ENCODE data around the gene AKAP1.

- TF ChIP-seq FOXM1 (IDR thresholded peaks at IDR 0.05; ENCODE audit: borderline replicate concordance) (no peak), HDGF (IDR thresholded peaks at IDR 0.05; ENCODE audit: borderline replicate concordance) (no peak), ARNT (IDR thresholded peaks at IDR 0.05) (no peak), L3MBTL2 (conservative IDR thresholded peaks at IDR 0.05) (no peak), SP1 (IDR thresholded peaks at IDR 0.05) (no peak), ELF4 (IDR thresholded peaks at IDR 0.05) (no peak), PKNOX1 (IDR thresholded peaks at IDR 0.05) (no peak), SUZ12 (IDR thresholded peaks at IDR 0.05) (no peak), TARDBP (IDR thresholded peaks at IDR 0.05) (no peak), CTBP1 (IDR thresholded peaks at IDR 0.05; ENCODE audit: borderline replicate concordance) (no peak), BHLHE40 (IDR thresholded peaks at IDR 0.05; ENCODE audit: borderline replicate concordance) (no peak)
Observed at GRCh38 chr17:57048096-57048495, 37.0 kb upstream of the AKAP1 start.

Data from HEK293T (cell line).